ENCODE measurements around the gene PEF1.

The PEF1 gene

DNA sequence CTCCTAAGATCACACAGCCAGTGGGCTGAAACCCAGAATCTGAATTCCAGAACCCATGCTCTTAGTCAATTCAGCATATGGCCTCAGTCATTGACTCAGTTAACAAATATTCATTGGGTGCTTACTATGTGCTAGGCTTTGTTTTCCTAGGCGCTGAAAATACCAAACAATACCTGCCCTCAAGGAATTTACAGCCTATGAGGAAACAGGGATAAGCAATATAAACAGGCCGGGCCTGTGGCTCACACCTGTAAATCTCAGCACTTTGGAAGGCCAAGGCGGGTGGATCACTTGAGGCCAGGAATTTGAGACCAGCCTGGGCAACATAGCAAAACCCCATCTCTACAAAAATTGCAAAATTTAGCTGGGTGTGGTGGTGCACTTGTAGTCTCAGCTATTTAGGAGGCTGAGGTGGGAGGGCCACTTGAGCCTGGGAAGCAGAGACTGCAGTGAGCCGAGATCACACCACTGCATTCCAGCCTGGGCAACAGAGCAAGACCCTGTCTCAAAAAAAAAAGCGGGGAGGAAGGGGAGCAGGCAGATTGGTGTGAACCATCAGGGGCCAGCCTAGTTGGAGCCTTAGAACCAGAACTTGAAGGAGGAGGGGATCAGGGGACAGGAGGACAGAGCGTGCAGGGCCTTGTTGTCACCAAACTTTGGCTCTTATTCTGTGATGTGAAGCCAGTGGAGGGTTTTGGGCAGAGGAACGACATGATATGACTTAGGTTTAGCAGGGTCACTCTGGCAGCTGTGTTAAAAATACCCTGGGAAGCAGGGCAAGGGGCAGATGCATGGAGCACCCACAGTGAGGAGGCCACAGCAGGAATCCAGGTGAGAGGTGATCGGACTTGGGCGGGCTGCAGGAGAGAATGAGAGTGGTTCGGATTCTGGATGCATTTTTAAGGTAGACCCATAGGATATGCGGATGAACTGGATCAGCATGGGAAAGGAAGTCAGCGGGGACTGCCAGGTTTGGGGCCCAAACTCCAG is 62.6 kb downstream of the PEF1 start:
- DNase-seq = no peak

DNA sequence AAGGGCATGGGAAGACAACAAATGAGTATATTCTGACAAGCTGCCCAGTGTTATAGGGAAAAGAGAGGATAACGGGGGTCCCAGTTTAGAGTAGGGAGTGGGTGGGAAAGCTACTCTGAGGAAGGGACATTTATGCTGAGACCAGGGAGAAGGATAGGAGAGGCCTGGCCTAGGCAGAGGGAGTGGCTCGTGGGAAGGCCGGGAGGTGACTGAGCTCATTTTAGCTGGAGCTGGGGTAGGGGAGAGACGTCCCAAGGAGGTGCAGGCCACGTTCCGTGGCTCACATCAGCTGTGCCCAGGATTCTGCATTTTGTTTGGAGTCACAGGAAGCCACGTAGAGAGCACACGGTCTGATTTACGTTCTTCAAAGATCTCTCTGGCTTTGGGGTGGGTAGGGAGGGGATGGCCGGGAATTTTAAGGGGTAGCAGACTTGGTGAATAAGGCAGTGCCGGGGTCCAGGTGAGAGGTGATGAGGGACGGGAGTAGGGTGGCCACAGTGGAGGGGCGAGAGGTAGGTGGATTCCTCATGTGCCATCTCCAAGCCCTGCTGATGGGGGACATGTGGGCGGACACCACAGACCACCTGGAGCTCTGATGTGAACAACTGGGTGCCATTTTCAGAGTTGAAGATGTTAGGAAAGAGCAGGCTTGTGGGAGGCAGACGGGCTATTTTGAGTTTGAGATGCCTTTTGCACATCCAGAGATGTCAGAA is 63.6 kb downstream of the PEF1 start:
- DNase-seq = no peak

DNA sequence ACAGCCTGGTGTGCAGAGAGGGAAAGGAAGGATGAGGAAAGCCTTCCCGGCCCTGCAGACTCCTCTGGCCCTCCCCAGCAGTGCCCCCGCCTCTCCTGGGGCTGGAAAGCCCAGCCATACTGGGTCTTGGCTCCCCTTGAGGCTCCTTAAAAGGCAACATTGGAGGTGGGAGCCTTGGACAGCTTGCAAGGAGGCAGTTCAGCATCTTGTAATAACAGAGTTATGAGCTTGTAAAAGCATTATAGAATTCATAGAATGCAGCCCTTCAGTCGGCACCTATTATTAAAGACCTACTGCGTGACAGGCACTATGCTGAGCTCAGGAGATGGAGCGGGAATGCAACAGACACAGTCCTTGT is 64.2 kb downstream of the PEF1 start:
- DNase-seq = no peak
